Small intestine (tissue), 7 donors: Measurements from ENCODE around the gene DAPK2. TPM values are rescaled to one million over a fixed set of nuclear protein-coding genes. Genes with fewer than 3 reads are reported as not detected.

Source experiments
- DNase-seq, 2 donors: peaks; one replicate each; pipeline versions ENCODE4 v3.0.0 to v3.0.0-alpha.2; 2013
- FAIRE-seq: peaks from 2 replicates; lab custom pipeline; 2012; peaks lifted over from hg19 to GRCh38; lab: Jason Lieb, UNC
- H3K27ac ChIP-seq, 3 donors: one replicate each; pipeline ENCODE4 v1.5.1; 2013; ENCODE audit warnings: low read length in 2 of 3, mild to moderate bottlenecking in 2 of 3, control low read depth in 1 of 3, inconsistent platforms in 1 of 3, low read depth in 1 of 3, moderate library complexity in 1 of 3
- H3K27me3 ChIP-seq, 3 donors: one replicate each; pipeline ENCODE4 v1.6.1; 2013; ENCODE audit warnings: low read length in 3 of 3, inconsistent platforms in 1 of 3; ENCODE audit not compliant: control insufficient read depth in 3 of 3, insufficient read depth in 3 of 3
- H3K36me3 ChIP-seq, 3 donors: one replicate each; pipeline ENCODE4 v1.6.1; 2013; ENCODE audit warnings: low read length in 3 of 3, inconsistent platforms in 1 of 3, low read depth in 1 of 3, mild to moderate bottlenecking in 1 of 3, moderate library complexity in 1 of 3; ENCODE audit not compliant: control insufficient read depth in 3 of 3, insufficient read depth in 2 of 3
- H3K4me1 ChIP-seq, 3 donors: one replicate each; pipeline ENCODE4 v1.6.1; 2013; ENCODE audit warnings: low read length in 2 of 3, inconsistent platforms in 1 of 3, low read depth in 1 of 3, mild to moderate bottlenecking in 1 of 3, moderate library complexity in 1 of 3; ENCODE audit not compliant: control insufficient read depth in 3 of 3, insufficient read depth in 2 of 3
- H3K4me3 ChIP-seq, 3 donors: one replicate each; pipeline ENCODE4 v1.5.1; 2013; ENCODE audit warnings: low read length in 3 of 3, control low read depth in 1 of 3, inconsistent platforms in 1 of 3, low read depth in 1 of 3, mild to moderate bottlenecking in 1 of 3, moderate library complexity in 1 of 3
- H3K9me3 ChIP-seq, 2 donors: one replicate each; pipeline ENCODE4 v1.6.1; 2013; ENCODE audit warnings: low read depth in 1 of 2, low read length in 1 of 2; ENCODE audit not compliant: control insufficient read depth in 2 of 2, insufficient read depth in 1 of 2
- WGBS, 3 donors: extraction: QIAGEN DNeasy Blood & Tissue Kit; methylation state at CpG; one replicate each; pipeline ENCODE4 v1.1.7; 2013; 5-methylcytosine and 5-hydroxymethylcytosine counted together
- polyA plus RNA-seq, 4 donors: library from polyadenylated mRNA; stranded (reverse) in 3 of 4; unstranded in 1 of 4; fragments of 200-250 nt in 3 of 4; fragments of 120-200 nt in 1 of 4; gene quantifications; one replicate each; pipeline versions ENCODE4 v1.2.1 to v1.2.3, GENCODE V29; 2013
- donor health status: healthy with polysubstance abuse.
- donor health status: control.
- donor health status: control.
- donor health status: Bipolar disorder and iron deficiency.
- donor health status: healthy.

DAPK2 gene
- polyA plus RNA-seq, 4 donors: 10.3 to 91.6 (median 47.5) TPM

- Histone ChIP-seq H3K9me3 (peaks cover 0 to 8% of the 10 kb centered on the region in 2 donors), H3K27me3 (no peaks in the 10 kb centered on the region), H3K4me1 (peaks cover 11 to 42% (median 27%) of the 10 kb centered on the region in 3 donors), H3K36me3 (peaks cover 0 to 9% (median 0%) of the 10 kb centered on the region in 3 donors), H3K4me3 (no peak overlapping the region), H3K27ac (peak overlapping the region in 1 of 3 donors; percentile 36)
- DNase-seq (no peak), FAIRE-seq (no peak)
- WGBS, 3 donors: 97 to 98% (median 98%) methylated on average over 2 of the region's 2 CpGs
Measured at GRCh38 chr15:64016257-64016656, 30.0 kb downstream of the DAPK2 start.

- no peaks in the 10 kb centered on the region for H3K9me3 ChIP-seq
- WGBS, 3 donors: 60 to 79% (median 63%) methylated on average over 5 of the region's 5 CpGs
- no peaks in the 10 kb centered on the region for H3K27me3 ChIP-seq
- DNase-seq (no peak), FAIRE-seq (no peak)
- H3K4me1 ChIP-seq: peaks cover 12 to 40% (median 29%) of the 10 kb centered on the region in 3 donors
- H3K4me3 ChIP-seq: no peak overlapping the region
- peak overlapping the region in 2 of 3 donors; percentile 39 to 50 for H3K27ac ChIP-seq
- H3K36me3 ChIP-seq: peaks cover 0 to 3% (median 0%) of the 10 kb centered on the region in 3 donors
Measured at GRCh38 chr15:64014995-64015394, 31.3 kb downstream of the DAPK2 start.

- H3K9me3 ChIP-seq: no peaks in the 10 kb centered on the region
- WGBS, 3 donors: 14 to 50% (median 28%) methylated on average over 3 of the region's 3 CpGs
- peak overlapping the region; percentile 9 to 88 (median 53) for H3K27ac ChIP-seq
- H3K36me3 ChIP-seq: peaks cover 0 to 3% (median 0%) of the 10 kb centered on the region in 3 donors
- DNase-seq: peak in 1 of 2 donors; percentile 85
- peaks cover 14 to 36% (median 34%) of the 10 kb centered on the region in 3 donors for H3K4me1 ChIP-seq
- no peak for FAIRE-seq
- no peak overlapping the region for H3K4me3 ChIP-seq
- no peaks in the 10 kb centered on the region for H3K27me3 ChIP-seq
Measured at GRCh38 chr15:64013179-64014062, 32.9 kb downstream of the DAPK2 start.

GRCh38 chr15:64011736-64012135 lies 34.5 kb downstream of the DAPK2 start:
- no peak for FAIRE-seq
- peaks cover 12 to 32% (median 26%) of the 10 kb centered on the region in 3 donors for H3K4me1 ChIP-seq
- 67 to 83% (median 83%) methylated on average over 1 of the region's 1 CpG for WGBS, 3 donors

GRCh38 chr15:64010719-64011118 lies 35.6 kb downstream of the DAPK2 start:
- FAIRE-seq: no peak

More at GRCh38 chr15:64011736-64012135, 34.5 kb downstream of the DAPK2 start:
- DNase-seq: no peak
- H3K36me3 ChIP-seq: peaks cover 0 to 3% (median 0%) of the 10 kb centered on the region in 3 donors
- no peak overlapping the region for H3K4me3 ChIP-seq
- no peaks in the 10 kb centered on the region for H3K27me3 ChIP-seq
- H3K27ac ChIP-seq: peak overlapping the region in 1 of 3 donors; percentile 14
- H3K9me3 ChIP-seq: no peaks in the 10 kb centered on the region

GRCh38 chr15:64009798-64010261 lies 36.5 kb downstream of the DAPK2 start:
- FAIRE-seq (no peak), DNase-seq (peak in 1 of 2 donors; percentile 34)
- Histone ChIP-seq H3K4me3 (no peak overlapping the region), H3K27ac (peak overlapping the region in 2 of 3 donors; percentile 78), H3K36me3 (no peaks in the 10 kb centered on the region), H3K27me3 (no peaks in the 10 kb centered on the region), H3K9me3 (no peaks in the 10 kb centered on the region), H3K4me1 (peaks cover 12 to 40% (median 32%) of the 10 kb centered on the region in 3 donors)
- WGBS, 3 donors: 36 to 55% (median 46%) methylated on average over 4 of the region's 4 CpGs

More at GRCh38 chr15:64010719-64011118, 35.6 kb downstream of the DAPK2 start:
- peak in 1 of 2 donors; percentile 80 for DNase-seq
- peaks cover 12 to 32% (median 32%) of the 10 kb centered on the region in 3 donors for H3K4me1 ChIP-seq
- H3K27me3 ChIP-seq: no peaks in the 10 kb centered on the region
- peak overlapping the region in 2 of 3 donors; percentile 61 to 78 for H3K27ac ChIP-seq
- no peaks in the 10 kb centered on the region for H3K9me3 ChIP-seq
- H3K36me3 ChIP-seq: no peaks in the 10 kb centered on the region
- no peak overlapping the region for H3K4me3 ChIP-seq
- 17 to 29% (median 19%) methylated on average over 3 of the region's 3 CpGs for WGBS, 3 donors

GRCh38 chr15:64009241-64009640 lies 37.0 kb downstream of the DAPK2 start:
- no peak overlapping the region for H3K4me3 ChIP-seq
- no peaks in the 10 kb centered on the region for H3K36me3 ChIP-seq
- WGBS, 3 donors: 8 to 42% (median 20%) methylated on average over 2 of the region's 2 CpGs
- DNase-seq: peak; percentile 42 to 70
- H3K27me3 ChIP-seq: no peaks in the 10 kb centered on the region
- no peak for FAIRE-seq
- peaks cover 11 to 43% (median 33%) of the 10 kb centered on the region in 3 donors for H3K4me1 ChIP-seq
- peak overlapping the region in 2 of 3 donors; percentile 78 for H3K27ac ChIP-seq
- H3K9me3 ChIP-seq: no peaks in the 10 kb centered on the region

- Histone ChIP-seq H3K9me3 (no peaks in the 10 kb centered on the region), H3K4me1 (peaks cover 12 to 41% (median 31%) of the 10 kb centered on the region in 3 donors), H3K27me3 (no peaks in the 10 kb centered on the region), H3K4me3 (no peak overlapping the region), H3K27ac (no peak overlapping the region), H3K36me3 (no peaks in the 10 kb centered on the region)
- FAIRE-seq (no peak), DNase-seq (no peak)
Measured at GRCh38 chr15:64008177-64008576, 38.1 kb downstream of the DAPK2 start.
